ENCODE results near the gene PIK3C2G.

The PIK3C2G gene

GRCh38 chr12:18576104-18576626 is 314.8 kb downstream of the PIK3C2G start:
- no peak for DNase-seq

GRCh38 chr12:18576648-18577047 is 315.3 kb downstream of the PIK3C2G start:
- no peak for DNase-seq

- DNase-seq = no peak
Measured at GRCh38 chr12:18578191-18578590, 316.9 kb downstream of the PIK3C2G start.

- no peak for DNase-seq
Measured at GRCh38 chr12:18580291-18580690, 319.0 kb downstream of the PIK3C2G start.

- no peak for DNase-seq
Measured at GRCh38 chr12:18580706-18581105, 319.4 kb downstream of the PIK3C2G start.

- DNase-seq = no peak
Measured at GRCh38 chr12:18581232-18581962, 320.1 kb downstream of the PIK3C2G start.

- no peak for DNase-seq
Measured at GRCh38 chr12:18583655-18584054, 322.3 kb downstream of the PIK3C2G start.

GRCh38 chr12:18586581-18586980 is 325.3 kb downstream of the PIK3C2G start:
- no peak for DNase-seq

- no peak for DNase-seq
Measured at GRCh38 chr12:18589316-18589715, 328.0 kb downstream of the PIK3C2G start.

- DNase-seq = no peak
Measured at GRCh38 chr12:18591473-18591872, 330.2 kb downstream of the PIK3C2G start.

- no peak for DNase-seq
Measured at GRCh38 chr12:18595412-18595811, 334.1 kb downstream of the PIK3C2G start.

- DNase-seq = no peak
Measured at GRCh38 chr12:18601962-18602361, 340.6 kb downstream of the PIK3C2G start.

GRCh38 chr12:18612971-18613370 is 351.7 kb downstream of the PIK3C2G start:
- no peak for DNase-seq

GRCh38 chr12:18620986-18621385 is 359.7 kb downstream of the PIK3C2G start:
- no peak for DNase-seq

GRCh38 chr12:18629445-18629844 is 368.1 kb downstream of the PIK3C2G start:
- no peak for DNase-seq

GRCh38 chr12:18629916-18630315 is 368.6 kb downstream of the PIK3C2G start:
- DNase-seq = no peak

GRCh38 chr12:18631339-18631738 is 370.0 kb downstream of the PIK3C2G start:
- no peak for DNase-seq

GRCh38 chr12:18632848-18633247 is 371.5 kb downstream of the PIK3C2G start:
- no peak for DNase-seq

- no peak for DNase-seq
Measured at GRCh38 chr12:18634382-18634781, 373.1 kb downstream of the PIK3C2G start.

GRCh38 chr12:18640321-18640955 is 379.1 kb downstream of the PIK3C2G start:
- no peak for DNase-seq

GRCh38 chr12:18643681-18644080 is 382.4 kb downstream of the PIK3C2G start:
- DNase-seq = no peak

- no peak for DNase-seq
Measured at GRCh38 chr12:18644564-18644963, 383.2 kb downstream of the PIK3C2G start.

- DNase-seq = no peak
Measured at GRCh38 chr12:18646286-18646890, 385.1 kb downstream of the PIK3C2G start.

GRCh38 chr12:18651525-18651924 is 390.2 kb downstream of the PIK3C2G start:
- DNase-seq = no peak

Data from stimulated activated naive CD4-positive, alpha-beta T cell treated with Interleukin-2 at 50 U/mL for 16 hours (primary cell).